Common myeloid progenitor, CD34-positive (primary cell): Measurements from ENCODE around the gene ZKSCAN4.

Experiments
- CTCF ChIA-PET: fragments of 350-600 bp; sonication (Branson Sonifier 250); formaldehyde crosslinking; loops from one replicate; lab custom pipeline; 2021; ENCODE audit warnings: antibody characterized with exemption; lab: Charles Lee
- POLR2A ChIA-PET: fragments of 350-600 bp; sonication (Branson Sonifier 250); formaldehyde crosslinking; loops from one replicate; lab custom pipeline; 2021; ENCODE audit warnings: antibody characterized with exemption; lab: Charles Lee
- DNase-seq, 3 donors: peaks; one replicate each; pipeline versions ENCODE4 v3.0.0 to v3.0.0-alpha.2; 2013
- H3K27ac ChIP-seq, 2 experiments: 1 replicate in 1 of 2; 2 replicates in 1 of 2; pipeline ENCODE4 v1.7.0; 2013; ENCODE audit warnings: inconsistent platforms in 2 of 2, low read length in 2 of 2, mild to moderate bottlenecking in 2 of 2, low read depth in 1 of 2, moderate library complexity in 1 of 2; ENCODE audit not compliant: severe bottlenecking in 2 of 2, insufficient read depth in 1 of 2, poor library complexity in 1 of 2
- H3K27me3 ChIP-seq, 5 experiments: replicated peaks in 2 of 5; 1 replicate in 3 of 5; 2 replicates in 2 of 5; pipeline versions ENCODE4 v1.6.1 to v1.7.0; 2013; ENCODE audit warnings: low read length in 4 of 5, mild to moderate bottlenecking in 2 of 5, moderate library complexity in 2 of 5, inconsistent platforms in 1 of 5; ENCODE audit not compliant: insufficient read depth in 5 of 5, control insufficient read depth in 4 of 5
- H3K36me3 ChIP-seq, 4 experiments: 1 replicate in 2 of 4; 2 replicates in 2 of 4; pipeline versions ENCODE4 v1.6.1 to v1.7.0; 2013; ENCODE audit warnings: low read length in 3 of 4, control low read depth in 1 of 4, mild to moderate bottlenecking in 1 of 4; ENCODE audit not compliant: control insufficient read depth in 4 of 4, insufficient read depth in 4 of 4
- H3K4me1 ChIP-seq, 4 experiments: 1 replicate in 3 of 4; 2 replicates in 1 of 4; pipeline versions ENCODE4 v1.6.1 to v1.7.1; 2013; ENCODE audit warnings: low read length in 3 of 4, mild to moderate bottlenecking in 3 of 4, control low read depth in 1 of 4, inconsistent platforms in 1 of 4, moderate library complexity in 1 of 4; ENCODE audit not compliant: control insufficient read depth in 4 of 4, insufficient read depth in 4 of 4; ENCODE audit errors: control extremely low read depth in 1 of 4
- H3K4me3 ChIP-seq, 7 experiments: 1 replicate in 4 of 7; 2 replicates in 3 of 7; pipeline versions ENCODE4 v1.5.1 to v1.7.0; 2013; ENCODE audit warnings: mild to moderate bottlenecking in 7 of 7, low read length in 6 of 7, moderate library complexity in 6 of 7, inconsistent platforms in 2 of 7, low read depth in 2 of 7, control low read depth in 1 of 7; ENCODE audit not compliant: insufficient read depth in 4 of 7, control insufficient read depth in 1 of 7; ENCODE audit errors: extremely low read depth in 1 of 7
- H3K9me3 ChIP-seq, 5 experiments: 1 replicate in 4 of 5; 2 replicates in 1 of 5; pipeline versions ENCODE4 v1.6.1 to v1.7.1; 2013; ENCODE audit warnings: low read length in 4 of 5, mild to moderate bottlenecking in 2 of 5, inconsistent platforms in 1 of 5, low read depth in 1 of 5, moderate library complexity in 1 of 5; ENCODE audit not compliant: control insufficient read depth in 4 of 5, insufficient read depth in 2 of 5; ENCODE audit errors: control extremely low read depth in 1 of 5
- WGBS: methylation state at CpG from one replicate; pipeline ENCODE4 v1.1.5; 2013; ENCODE audit not compliant: insufficient coverage; 5-methylcytosine and 5-hydroxymethylcytosine counted together

Gene ZKSCAN4

GRCh38 chr6:28266563-28266961 is 14.5 kb upstream of the ZKSCAN4 start:
- WGBS, result no CpG with 5 or more reads among the region's 5 CpGs
- peaks cover 0 to 8% (median 0%) of the 10 kb centered on the region in 4 experiments for H3K36me3 ChIP-seq
- H3K27ac ChIP-seq, result peak overlapping the region; percentile 74 to 90
- CTCF ChIA-PET, result interaction anchor here (1.2 to 2.4 kb wide), 8 partner anchors 14 to 124 kb away, joined by 3 to 15 read pairs (median 6); partner anchors contain the start of genes PGBD1, ZKSCAN4 and ZKSCAN8
- H3K4me3 ChIP-seq, result peak overlapping the region; percentile 52 to 95 (median 90)
- no peak for DNase-seq
- POLR2A ChIA-PET, result interaction anchor here (1.3 to 2.5 kb wide), 2 partner anchors 14 to 69 kb away, joined by 5 to 11 read pairs; partner anchors contain the start of genes ZKSCAN4 and ZSCAN31
- no peaks in the 10 kb centered on the region for H3K9me3 ChIP-seq
- peaks cover 11 to 40% (median 19%) of the 10 kb centered on the region in 4 experiments for H3K4me1 ChIP-seq
- no peaks in the 10 kb centered on the region for H3K27me3 ChIP-seq

- no CpG with 5 or more reads among the region's 4 CpGs for WGBS
- DNase-seq, result peak in 2 of 3 donors; percentile 34 to 65
- Histone ChIP-seq H3K4me3 (no peak overlapping the region), H3K27me3 (no peaks in the 10 kb centered on the region), H3K9me3 (peaks cover 0 to 2% (median 0%) of the 10 kb centered on the region in 5 experiments), H3K27ac (no peak overlapping the region), H3K36me3 (no peaks in the 10 kb centered on the region), H3K4me1 (peaks cover 11 to 40% (median 19%) of the 10 kb centered on the region in 4 experiments)
- ChIA-PET POLR2A (interaction anchor here (0.9 kb wide), 1 partner anchor 13 kb away, joined by 5 read pairs; no protein-coding TSS in a partner anchor), CTCF (no interaction called here)
Observed at GRCh38 chr6:28264834-28265401, 12.8 kb upstream of the ZKSCAN4 start.

- no peaks in the 10 kb centered on the region for H3K27me3 ChIP-seq
- peak in 1 of 3 donors; percentile 16 for DNase-seq
- ChIA-PET POLR2A (no interaction called here), CTCF (interaction anchor here (1.2 kb wide), 1 partner anchor 12 kb away, joined by 4 read pairs; the partner anchor contains the start of gene ZKSCAN4)
- no peaks in the 10 kb centered on the region for H3K36me3 ChIP-seq
- no peak overlapping the region for H3K4me3 ChIP-seq
- peaks cover 0 to 10% (median 0%) of the 10 kb centered on the region in 5 experiments for H3K9me3 ChIP-seq
- peaks cover 15 to 41% (median 20%) of the 10 kb centered on the region in 4 experiments for H3K4me1 ChIP-seq
- no CpG with 5 or more reads among the region's 2 CpGs for WGBS
- H3K27ac ChIP-seq, result no peak overlapping the region
Observed at GRCh38 chr6:28263922-28264321, 11.9 kb upstream of the ZKSCAN4 start.

GRCh38 chr6:28258877-28259777 is 7.1 kb upstream of the ZKSCAN4 start, which contains the start of gene NKAPL:
TSS of gene NKAPL (plus strand) at chr6:28259297. CDS start at chr6:28259372, 75 bp downstream.
- peak; percentile 65 to 86 (median 81) for DNase-seq
- 50% methylated on average over 51 of the region's 58 CpGs for WGBS
- Histone ChIP-seq H3K9me3 (peaks cover 0 to 10% (median 2%) of the 10 kb centered on the region in 5 experiments), H3K27ac (no peak within 1 kb of the TSS), H3K27me3 (no peaks in the 10 kb centered on the region), H3K4me3 (peak within 1 kb of the TSS in 5 of 7 experiments; percentile 33 to 66 (median 46)), H3K36me3 (no peaks in the 10 kb centered on the region), H3K4me1 (peaks cover 0 to 11% (median 5%) of the 10 kb centered on the region in 4 experiments)
- CTCF ChIA-PET, result no interaction called here
- POLR2A ChIA-PET, result no interaction called here

GRCh38 chr6:28257042-28257441 is 5.0 kb upstream of the ZKSCAN4 start:
- H3K4me3 ChIP-seq, result no peak overlapping the region
- H3K4me1 ChIP-seq, result peaks cover 0 to 18% (median 15%) of the 10 kb centered on the region in 4 experiments
- ChIA-PET POLR2A (no interaction called here), CTCF (no interaction called here)
- H3K9me3 ChIP-seq, result peaks cover 0 to 10% (median 2%) of the 10 kb centered on the region in 5 experiments
- no peaks in the 10 kb centered on the region for H3K36me3 ChIP-seq
- no peaks in the 10 kb centered on the region for H3K27me3 ChIP-seq
- no peak for DNase-seq
- no peak overlapping the region for H3K27ac ChIP-seq
- no CpG with 5 or more reads among the region's 1 CpG for WGBS

- Histone ChIP-seq H3K27me3 (no peaks in the 10 kb centered on the region), H3K27ac (no peak overlapping the region), H3K9me3 (peaks cover 0 to 2% (median 0%) of the 10 kb centered on the region in 5 experiments), H3K36me3 (no peaks in the 10 kb centered on the region), H3K4me3 (no peak overlapping the region), H3K4me1 (peaks cover 8 to 28% (median 18%) of the 10 kb centered on the region in 4 experiments)
- CTCF ChIA-PET, result no interaction called here
- 100% methylated on average over 1 of the region's 1 CpG for WGBS
- DNase-seq, result peak; percentile 26 to 79 (median 72)
- POLR2A ChIA-PET, result no interaction called here
Observed at GRCh38 chr6:28254121-28254519, 2.1 kb upstream of the ZKSCAN4 start.
